Heart right ventricle (tissue), 16 donors: ENCODE results near the gene PNMA1. TPM values are rescaled to one million over a fixed set of nuclear protein-coding genes. Genes with fewer than 3 reads are reported as not detected.
A peak's percentile ranks its signal among the peaks of the same experiment; 100 is the strongest.

Experiments used
- ATAC-seq, 8 donors: fragments of 200-7000 bp; cut with Tn5 transposase; one replicate each; pipeline ENCODE4 v1.9.1; 2020; ENCODE audit warnings: mild to moderate bottlenecking in 8 of 8, moderate library complexity in 8 of 8, moderate number of reproducible peaks in 1 of 8
- DNase-seq, 2 donors: peaks; one replicate each; pipeline ENCODE4 v3.0.0-alpha.2; 2020
- H3K27ac ChIP-seq, 10 donors: fragments of 200-600 bp; sonication (generic) in 2 of 10; one replicate each; pipeline versions ENCODE4 v1.5.0 to v1.8.0; 2020 to 2022; ENCODE audit warnings: mild to moderate bottlenecking in 3 of 10
- H3K27me3 ChIP-seq, 7 donors: fragments of 200-600 bp; one replicate each; pipeline ENCODE4 v1.8.0; 2021 to 2022; ENCODE audit warnings: mild to moderate bottlenecking in 2 of 7
- H3K36me3 ChIP-seq, 9 donors: fragments of 200-600 bp; sonication (generic) in 1 of 9; one replicate each; pipeline versions ENCODE4 v1.5.0 to v1.8.0; 2020 to 2022; ENCODE audit warnings: mild to moderate bottlenecking in 2 of 9
- H3K4me1 ChIP-seq, 9 donors: fragments of 200-600 bp; sonication (generic) in 1 of 9; one replicate each; pipeline versions ENCODE4 v1.5.0 to v1.8.0; 2020 to 2022; ENCODE audit warnings: mild to moderate bottlenecking in 4 of 9
- H3K4me3 ChIP-seq, 10 donors: fragments of 200-600 bp; sonication (generic) in 2 of 10; one replicate each; pipeline versions ENCODE4 v1.5.0 to v1.8.0; 2020 to 2022; ENCODE audit warnings: mild to moderate bottlenecking in 7 of 10, moderate library complexity in 2 of 10
- H3K9me3 ChIP-seq, 11 donors: fragments of 200-600 bp in 10 of 11; sonication (generic) in 2 of 11; one replicate each; pipeline versions ENCODE4 v1.5.0 to v1.8.0; 2013 to 2022; ENCODE audit warnings: mild to moderate bottlenecking in 2 of 11, control low read depth in 1 of 11, moderate library complexity in 1 of 11
- WGBS, 2 donors: extraction: QIAGEN DNeasy Blood & Tissue Kit; methylation state at CpG; one replicate each; pipeline ENCODE4 v1.1.7; 2013; ENCODE audit warnings: inconsistent platforms in 1 of 2; 5-methylcytosine and 5-hydroxymethylcytosine counted together
- intact Hi-C, 10 donors: fragments of 100-400 bp; cut with DNase I; formaldehyde crosslinking; loops; one replicate each; pipeline versions ENCODE4 v1.11.1 to v1.14.2; 2022
- polyA plus RNA-seq, 2 donors: library from polyadenylated mRNA; stranded (reverse); fragments of 200-250 nt; gene quantifications; one replicate each; pipeline ENCODE4 v1.2.3, GENCODE V29; 2013
- total RNA-seq, 10 donors: library from RNA; stranded (reverse); fragmentation: NEBNext Ultra II Directional in 3 of 10; extraction: Animal tissue kit (Norgen Biotek cat#: 25700) in 3 of 10; gene quantifications; one replicate each; pipeline versions ENCODE4 v1.2.1 to v1.2.4, GENCODE V29; 2021 to 2023
- TF ChIP-seq, protein P1 (sequence below), 9 donors: fragments of 200-600 bp; sonication (generic) in 2 of 9; IDR thresholded peaks; one replicate each; pipeline versions ENCODE4 v1.5.0 to v1.8.0; 2021 to 2022; ENCODE audit warnings: antibody characterized with exemption in 9 of 9, mild to moderate bottlenecking in 5 of 9, moderate library complexity in 1 of 9
- donor health status: Arrhythmogenic right ventricular cardiomyopathy.
- donor health status: ischemic (EF 13 %, LVEDD 7.1; RV severe dilation, severe dysfunction).
- donor health status: healthy with polysubstance abuse.
- donor health status: DM: no; HTN: yes; CAD: no.
- donor health status: DM: no; HTN: no; CAD: no.
- donor health status: ischemic (EF 25% LVEDD 6.9; RV normal size, moderate dysfunction).
- donor health status: ischemic (EF 25% LVEDD 5.7; RV mildly dilated, moderate dysfunction).
- donor health status: healthy.
- donor health status: DM: yes; HTN: yes; CAD: no.
- donor health status: Ischemic cardiomyopathy.
- donor health status: ischemic (EF 35%, LVEDD 5.7; RV mildly dilated, moderate dysfunction).
- donor health status: nonischemic (EF 11% LVEDD 7.7; RV severe dilation, severe dysfunction).
- donor health status: DM: yes; HTN: yes; CAD: no.
- donor health status: PGD.
- donor health status: ischemic (EF 29% LVEDD 5.4; RV normal size, mild dysfunction).
- donor health status: nonischemic (EF 23%, LVEDD 6.1; RV moderate dilation, normal function).

The PNMA1 gene
- total and polyA plus RNA-seq, 12 donors, result 6.6 to 30.8 (median 23.1) TPM

DNA sequence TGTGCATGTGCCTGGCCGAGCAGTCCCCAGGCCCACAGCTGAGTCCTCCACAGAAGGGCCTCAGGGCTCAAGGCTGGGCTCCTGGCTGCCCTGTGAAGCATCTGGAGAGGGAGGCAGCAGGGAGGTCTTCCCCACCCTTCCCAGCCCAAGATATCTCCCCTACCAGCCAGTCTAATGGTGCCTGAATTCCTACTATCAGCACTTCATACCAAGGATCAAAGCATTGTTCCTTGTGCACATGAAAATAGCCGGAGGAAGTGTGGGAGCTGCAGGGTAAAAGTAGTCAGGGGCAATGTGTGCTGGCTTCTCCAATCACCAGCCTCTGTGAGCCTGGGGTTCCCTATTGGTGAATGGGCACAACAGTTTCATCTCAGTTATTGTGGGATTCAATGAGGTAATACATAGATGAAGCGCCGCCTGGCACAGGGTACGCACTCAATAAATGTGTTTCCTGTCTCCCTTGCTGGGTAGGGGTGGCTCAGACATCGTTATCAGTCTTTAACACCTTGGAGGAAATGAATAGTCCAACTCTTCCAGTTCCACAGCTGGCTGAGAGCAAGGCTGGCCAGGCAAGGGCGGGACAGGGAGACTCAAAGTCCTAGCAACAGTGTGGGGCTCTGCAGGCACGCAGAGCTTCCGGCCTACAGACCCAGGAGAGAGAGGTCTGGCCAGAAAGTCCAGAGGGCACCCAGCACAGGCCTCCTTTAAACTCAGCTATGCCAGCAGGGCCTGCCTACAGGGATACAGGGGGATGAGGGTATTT lies 39.1 kb upstream of the PNMA1 start:
- H3K4me1 ChIP-seq, result peaks cover 87 to 100% (median 100%) of the 10 kb centered on the region in 9 donors
- ATAC-seq (peak; percentile 15 to 61 (median 48)), DNase-seq (peak in 1 of 2 donors; percentile 60)
- intact Hi-C loops, result loop anchor here in 7 of 10 donors (5.0 kb wide), 1 partner anchor 34 kb away; no protein-coding TSS in a partner anchor
- H3K27ac ChIP-seq, result peak overlapping the region; percentile 72 to 100 (median 98)
- whole genome bisulfite sequencing, 2 donors, result 30 to 38% methylated on average over 9 of the region's 9 CpGs
- H3K4me3 ChIP-seq, result peak overlapping the region in 6 of 10 donors; percentile 2 to 43 (median 18)
- TF ChIP-seq, protein P1, sequence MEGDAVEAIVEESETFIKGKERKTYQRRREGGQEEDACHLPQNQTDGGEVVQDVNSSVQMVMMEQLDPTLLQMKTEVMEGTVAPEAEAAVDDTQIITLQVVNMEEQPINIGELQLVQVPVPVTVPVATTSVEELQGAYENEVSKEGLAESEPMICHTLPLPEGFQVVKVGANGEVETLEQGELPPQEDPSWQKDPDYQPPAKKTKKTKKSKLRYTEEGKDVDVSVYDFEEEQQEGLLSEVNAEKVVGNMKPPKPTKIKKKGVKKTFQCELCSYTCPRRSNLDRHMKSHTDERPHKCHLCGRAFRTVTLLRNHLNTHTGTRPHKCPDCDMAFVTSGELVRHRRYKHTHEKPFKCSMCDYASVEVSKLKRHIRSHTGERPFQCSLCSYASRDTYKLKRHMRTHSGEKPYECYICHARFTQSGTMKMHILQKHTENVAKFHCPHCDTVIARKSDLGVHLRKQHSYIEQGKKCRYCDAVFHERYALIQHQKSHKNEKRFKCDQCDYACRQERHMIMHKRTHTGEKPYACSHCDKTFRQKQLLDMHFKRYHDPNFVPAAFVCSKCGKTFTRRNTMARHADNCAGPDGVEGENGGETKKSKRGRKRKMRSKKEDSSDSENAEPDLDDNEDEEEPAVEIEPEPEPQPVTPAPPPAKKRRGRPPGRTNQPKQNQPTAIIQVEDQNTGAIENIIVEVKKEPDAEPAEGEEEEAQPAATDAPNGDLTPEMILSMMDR (IDR thresholded peaks at IDR 0.05), result no peak
- H3K36me3 ChIP-seq, result no peaks in the 10 kb centered on the region
- H3K9me3 ChIP-seq, result no peaks in the 10 kb centered on the region
- no peaks in the 10 kb centered on the region for H3K27me3 ChIP-seq

DNA sequence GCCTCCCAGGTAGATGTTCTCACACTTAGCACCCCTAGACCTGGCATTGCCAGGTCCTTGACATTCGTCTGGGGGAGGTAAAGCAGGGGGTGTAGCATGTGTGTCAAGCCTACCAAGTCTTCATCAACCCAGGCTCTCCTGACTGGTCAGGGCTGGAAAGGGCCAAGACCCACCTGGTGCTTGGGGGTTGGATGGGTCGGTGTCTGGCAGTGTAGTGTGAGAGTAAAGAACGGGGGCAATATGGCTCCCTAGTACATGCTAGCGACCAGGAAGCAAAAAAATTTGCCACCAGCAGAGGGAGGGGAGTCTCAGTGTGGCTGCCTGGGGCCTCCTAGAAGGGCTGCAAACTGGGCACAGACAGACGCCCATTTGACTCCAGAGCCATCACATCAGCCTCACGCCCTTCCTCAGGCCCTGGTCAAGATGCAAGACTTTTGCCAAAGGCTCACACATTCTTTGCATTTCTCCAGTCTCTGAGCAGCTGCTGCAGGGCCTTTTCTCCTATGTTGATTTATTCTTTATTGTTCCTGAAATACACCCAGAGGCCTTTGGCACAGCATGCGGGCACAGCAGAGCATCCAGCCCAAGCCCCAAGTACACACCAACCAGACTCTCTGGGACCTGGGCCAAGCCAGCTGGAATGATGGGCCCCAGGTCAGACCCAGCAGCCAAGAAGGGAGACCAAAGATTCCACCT lies 38.3 kb upstream of the PNMA1 start:
- 38 to 50% methylated on average over 7 of the region's 7 CpGs for WGBS, 2 donors
- intact Hi-C loops, result loop anchor here in 7 of 10 donors (5.0 kb wide), 1 partner anchor 35 kb away; no protein-coding TSS in a partner anchor
- TF ChIP-seq, protein P1 (IDR thresholded peaks at IDR 0.05), result peak in 4 of 9 donors; percentile 27 to 29 (median 28)
- Histone ChIP-seq H3K36me3 (no peaks in the 10 kb centered on the region), H3K27ac (peak overlapping the region; percentile 72 to 100 (median 98)), H3K4me1 (peaks cover 79 to 100% (median 100%) of the 10 kb centered on the region in 9 donors), H3K4me3 (peak overlapping the region in 1 of 10 donors; percentile 13), H3K9me3 (no peaks in the 10 kb centered on the region), H3K27me3 (no peaks in the 10 kb centered on the region)
- DNase-seq, result peak; percentile 77 to 78
- ATAC-seq, result peak; percentile 43 to 80 (median 58)

DNA sequence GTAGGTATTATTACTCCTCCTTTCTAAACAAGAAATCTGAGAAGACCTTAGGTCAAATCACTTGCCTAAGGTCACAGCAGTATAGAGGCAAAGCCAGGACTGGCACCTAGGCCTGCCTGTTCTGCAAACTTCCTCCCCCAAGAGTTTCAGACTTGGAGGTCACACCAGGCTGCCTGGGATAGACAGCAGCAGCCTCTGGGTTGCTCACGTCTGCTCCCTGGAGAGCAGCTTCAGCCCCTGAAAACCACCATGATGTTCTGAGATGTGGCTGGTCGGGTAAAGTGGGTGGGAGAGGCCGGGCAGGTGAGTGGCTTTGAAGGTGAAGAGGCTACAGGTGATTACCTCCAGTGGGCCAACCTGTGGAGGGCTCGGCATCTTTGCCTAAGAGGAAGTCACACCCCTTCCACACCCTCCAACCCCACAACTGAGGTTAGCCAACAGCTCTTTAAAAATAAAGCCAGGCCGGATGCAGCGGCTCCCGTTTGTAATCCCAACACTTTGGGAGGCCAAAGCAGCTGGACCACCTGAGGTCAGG lies 37.0 kb upstream of the PNMA1 start:
- H3K27me3 ChIP-seq, result no peaks in the 10 kb centered on the region
- intact Hi-C loops, result loop anchor here in 7 of 10 donors (5.0 kb wide), 1 partner anchor 36 kb away; no protein-coding TSS in a partner anchor
- peaks cover 73 to 100% (median 100%) of the 10 kb centered on the region in 9 donors for H3K4me1 ChIP-seq
- no peaks in the 10 kb centered on the region for H3K9me3 ChIP-seq
- peaks cover 0 to 9% (median 0%) of the 10 kb centered on the region in 9 donors for H3K36me3 ChIP-seq
- no peak overlapping the region for H3K4me3 ChIP-seq
- peak overlapping the region in 9 of 10 donors; percentile 85 to 100 (median 98) for H3K27ac ChIP-seq
- ATAC-seq (no peak), DNase-seq (no peak)
- TF ChIP-seq, protein P1 (IDR thresholded peaks at IDR 0.05), result no peak
- 44 to 45% methylated on average over 7 of the region's 7 CpGs for WGBS, 2 donors

DNA sequence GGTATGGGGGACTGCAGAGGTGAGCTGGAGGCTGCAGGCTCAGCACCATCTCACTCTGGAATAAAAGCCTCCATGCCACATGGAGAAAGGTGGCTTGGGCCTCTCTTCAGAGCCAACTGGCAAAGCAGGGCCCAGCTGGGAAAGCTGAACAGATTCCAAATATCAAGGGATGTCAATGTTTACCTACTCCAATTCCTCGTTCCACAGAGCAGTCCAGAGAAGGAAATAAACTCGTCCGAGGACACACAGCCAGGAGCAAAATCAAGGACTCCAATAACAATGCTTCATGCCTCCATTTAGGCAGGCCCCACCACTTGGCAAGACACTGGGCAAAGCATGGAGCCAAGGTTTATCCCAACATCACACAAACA lies 36.3 kb upstream of the PNMA1 start:
- intact Hi-C loops, result loop anchor here in 7 of 10 donors (5.0 kb wide), 1 partner anchor 37 kb away; no protein-coding TSS in a partner anchor
- ATAC-seq (no peak), DNase-seq (no peak)
- Histone ChIP-seq H3K36me3 (peaks cover 0 to 10% (median 0%) of the 10 kb centered on the region in 9 donors), H3K9me3 (no peaks in the 10 kb centered on the region), H3K27ac (peak overlapping the region in 8 of 10 donors; percentile 44 to 100 (median 98)), H3K27me3 (no peaks in the 10 kb centered on the region), H3K4me1 (peaks cover 74 to 100% (median 100%) of the 10 kb centered on the region in 9 donors), H3K4me3 (no peak overlapping the region)
- 28 to 41% methylated on average over 3 of the region's 3 CpGs for WGBS, 2 donors
- TF ChIP-seq, protein P1 (IDR thresholded peaks at IDR 0.05), result no peak
